Calu3 (cell line): Measurements from ENCODE around the gene IL17RD. TPM values are rescaled to one million over a fixed set of nuclear protein-coding genes. Genes with fewer than 3 reads are reported as not detected.

ENCODE experiments used
- Bru-seq: library from RNA; stranded (reverse); fragments of 400-500 nt; gene quantifications from one replicate; lab custom pipeline; 2021; lab: Mats Ljungman, UMichigan
- BruChase-seq, 2 experiments: library from RNA; stranded (reverse); fragments of 400-500 nt; gene quantifications; one replicate each; lab custom pipeline; 2021; lab: Mats Ljungman, UMichigan
- BruUV-seq: library from RNA; stranded (reverse); fragments of 400-500 nt; replicated peaks from 2 replicates; lab custom pipeline; 2021; lab: Mats Ljungman, UMichigan
- CTCF ChIA-PET: fragments of 300-600 bp; sonication (Branson Sonifier 250); formaldehyde crosslinking; loops from one replicate; lab custom pipeline; 2022; ENCODE audit warnings: antibody characterized with exemption; lab: Charles Lee
- DNase-seq: peaks from one replicate; pipeline ENCODE4 v3.0.0; 2022
- H3K27ac Mint-ChIP-seq: one replicate; pipeline ENCODE4 v1.8.0; 2022; ENCODE audit warnings: mixed read lengths; ENCODE audit not compliant: unreplicated experiment
- H3K27me3 Mint-ChIP-seq: one replicate; pipeline ENCODE4 v1.8.0; 2022; ENCODE audit warnings: mixed read lengths; ENCODE audit not compliant: unreplicated experiment
- H3K36me3 Mint-ChIP-seq: one replicate; pipeline ENCODE4 v1.8.0; 2022; ENCODE audit warnings: mild to moderate bottlenecking, moderate library complexity, mixed read lengths; ENCODE audit not compliant: insufficient read depth, unreplicated experiment
- H3K4me1 Mint-ChIP-seq: one replicate; pipeline ENCODE4 v1.8.0; 2022; ENCODE audit warnings: mild to moderate bottlenecking, low read depth, mixed read lengths; ENCODE audit not compliant: unreplicated experiment
- H3K4me3 Mint-ChIP-seq: one replicate; pipeline ENCODE4 v1.8.0; 2022; ENCODE audit warnings: mild to moderate bottlenecking, low read depth, moderate library complexity, mixed read lengths; ENCODE audit not compliant: unreplicated experiment
- H3K9me3 Mint-ChIP-seq: one replicate; pipeline ENCODE4 v1.8.0; 2022; ENCODE audit warnings: low read depth, mixed read lengths; ENCODE audit not compliant: unreplicated experiment
- CTCF ChIP-seq: fragments of 200-600 bp; IDR thresholded peaks from one replicate; pipeline ENCODE4 v1.8.0; 2022; ENCODE audit warnings: antibody characterized with exemption; ENCODE audit not compliant: unreplicated experiment
- intact Hi-C: fragments of 100-400 bp; cut with micrococcal nuclease; formaldehyde crosslinking; loops from one replicate; pipeline ENCODE4 v1.10.0; 2022; ENCODE audit not compliant: unreplicated experiment
- long read RNA-seq: library from polyadenylated mRNA; stranded (forward); transcript quantifications from one replicate; pipeline ENCODE4 v2.0.0, GENCODE V29; 2022
- total RNA-seq: library from RNA; stranded (reverse); gene quantifications from 2 replicates; pipeline ENCODE4 v1.2.3, GENCODE V29; 2022

Gene IL17RD
- 2.0 and 2.2 TPM in 2 replicates for total RNA-seq
- Bru-seq, nascent RNA = percentile 28 among the genes with signal in this experiment
- percentile 32 among the genes with signal in this experiment for BruChase-seq, experiment 1, labeled RNA remaining after a 6-hour chase
- BruChase-seq, experiment 2, labeled RNA remaining after a 2-hour chase = percentile 29 among the genes with signal in this experiment
- long read RNA-seq = 0 reads

DNA sequence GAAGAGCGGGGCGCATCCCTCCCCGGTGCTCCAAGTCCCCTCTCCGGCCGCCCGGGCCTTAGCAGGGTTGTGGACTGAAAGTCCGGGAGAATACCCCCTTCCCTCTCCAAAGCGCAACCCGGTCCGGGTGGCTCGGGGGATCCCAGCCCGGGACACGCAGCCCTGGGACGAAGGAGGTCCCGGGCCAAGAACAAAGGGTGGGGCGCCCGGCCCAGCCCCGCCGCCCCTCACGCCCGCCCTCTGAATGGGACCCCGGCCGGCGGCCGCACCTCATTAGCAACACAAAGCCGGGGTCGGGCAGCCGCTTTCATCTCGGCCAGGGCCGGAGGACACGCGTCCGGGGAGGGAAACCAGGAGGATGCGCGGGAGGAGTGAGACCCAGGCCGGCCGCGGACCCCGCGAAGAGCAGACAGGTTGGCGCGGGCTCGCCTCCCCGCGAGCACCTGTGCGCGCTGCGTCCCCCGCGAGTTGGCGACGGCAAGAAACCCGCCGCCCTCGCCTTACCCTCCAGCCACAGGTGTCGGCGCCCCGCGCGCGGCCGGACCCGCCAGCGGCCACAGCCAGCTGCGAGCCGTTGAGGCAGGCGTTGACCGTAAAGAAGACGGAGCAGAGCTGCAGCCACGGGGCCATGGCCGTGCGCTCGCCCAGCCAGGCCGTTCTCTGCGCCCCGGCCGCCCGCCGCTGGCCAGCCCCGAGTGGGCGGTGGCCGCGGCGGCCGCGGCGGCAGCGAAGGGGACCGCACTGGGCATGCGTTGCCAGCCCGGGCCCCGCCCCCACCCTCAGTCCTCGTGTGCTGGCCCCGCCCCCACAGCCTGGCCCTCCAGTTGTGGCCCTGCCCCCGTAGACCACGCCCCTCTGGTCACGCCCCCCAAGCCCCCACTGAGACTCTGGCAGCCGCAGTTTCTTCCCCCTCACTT lies at the start of gene IL17RD:
TSS of gene IL17RD (minus strand) at position 697 of the 917 bp plus-strand sequence. CDS start at position 630, 67 bp downstream.
- no peak for TF ChIP-seq CTCF
- intact Hi-C loops = loop anchor here (5.0 kb wide), 1 partner anchor 63 kb away; no protein-coding TSS in a partner anchor
- Mint-ChIP-seq H3K27me3 (peaks cover 59% of the 10 kb centered on the region), H3K9me3 (no peaks in the 10 kb centered on the region), H3K27ac (peak within 1 kb of the TSS; percentile 39), H3K4me3 (peak within 1 kb of the TSS; percentile 74), H3K4me1 (peaks cover 14% of the 10 kb centered on the region), H3K36me3 (peaks cover 19% of the 10 kb centered on the region)
- CTCF ChIA-PET = no interaction called here
- BruUV-seq = no TSS peak
- DNase-seq = peak; percentile 82

- no peak for TF ChIP-seq CTCF
- Mint-ChIP-seq H3K27ac (no peak overlapping the region), H3K4me3 (no peak overlapping the region), H3K4me1 (no peaks in the 10 kb centered on the region), H3K27me3 (no peaks in the 10 kb centered on the region), H3K36me3 (no peaks in the 10 kb centered on the region), H3K9me3 (no peaks in the 10 kb centered on the region)
- intact Hi-C loops = no loop called here
- DNase-seq = no peak
- CTCF ChIA-PET = no interaction called here
- no TSS peak for BruUV-seq
Measured at GRCh38 chr3:57206423-57206822, 41.3 kb upstream of the IL17RD start.

DNA sequence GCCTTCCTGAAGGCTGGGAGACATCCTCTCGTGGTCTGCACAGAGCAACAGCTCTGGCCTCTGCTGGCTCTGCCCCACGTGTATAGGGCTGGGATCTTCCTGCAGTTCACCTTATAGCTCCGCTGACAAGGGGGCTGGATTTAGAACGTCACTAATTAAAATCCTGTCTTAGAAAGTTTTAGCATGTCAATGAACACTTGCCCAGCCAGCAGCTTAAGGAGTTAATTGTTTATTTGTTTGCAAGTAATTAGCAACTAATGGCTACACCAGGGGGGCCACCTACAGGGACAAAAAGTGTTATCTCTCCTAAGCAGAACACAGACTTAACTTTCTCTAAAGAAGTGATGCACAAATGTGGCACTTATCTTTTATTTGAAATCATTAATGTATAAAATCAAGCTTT lies 34.7 kb upstream of the IL17RD start, which contains the start of gene HESX1:
TSS of gene HESX1 (minus strand) at position 84 of the 403 bp plus-strand sequence. CDS start at position 24, 60 bp downstream.
- intact Hi-C loops = no loop called here
- Mint-ChIP-seq H3K27ac (no peak within 1 kb of the TSS), H3K4me3 (no peak within 1 kb of the TSS), H3K36me3 (peaks cover 5% of the 10 kb centered on the region), H3K27me3 (no peaks in the 10 kb centered on the region), H3K4me1 (no peaks in the 10 kb centered on the region), H3K9me3 (no peaks in the 10 kb centered on the region)
- no TSS peak for BruUV-seq
- no peak for TF ChIP-seq CTCF
- no peak for DNase-seq
- CTCF ChIA-PET = no interaction called here

- no peak for DNase-seq
- CTCF ChIA-PET = interaction anchor here (0.5 kb wide), 1 partner anchor 56 kb away, joined by 6 read pairs; no protein-coding TSS in a partner anchor
Measured at GRCh38 chr3:57194641-57195040, 29.5 kb upstream of the IL17RD start.

More at GRCh38 chr3:57194641-57195040, 29.5 kb upstream of the IL17RD start:
- Mint-ChIP-seq H3K36me3 (peaks cover 5% of the 10 kb centered on the region), H3K4me1 (no peaks in the 10 kb centered on the region), H3K27me3 (no peaks in the 10 kb centered on the region), H3K27ac (no peak overlapping the region), H3K4me3 (no peak overlapping the region), H3K9me3 (no peaks in the 10 kb centered on the region)
- no peak for TF ChIP-seq CTCF
- no TSS peak for BruUV-seq
- intact Hi-C loops = no loop called here
